COLO668 (cell line): ENCODE data around the gene MTMR6.

Experiments
- DNase-seq: peaks from one replicate; lab custom pipeline; 2025; ENCODE audit not compliant: unreplicated experiment; lab: John Stamatoyannopoulos, UW

MTMR6 gene

DNA sequence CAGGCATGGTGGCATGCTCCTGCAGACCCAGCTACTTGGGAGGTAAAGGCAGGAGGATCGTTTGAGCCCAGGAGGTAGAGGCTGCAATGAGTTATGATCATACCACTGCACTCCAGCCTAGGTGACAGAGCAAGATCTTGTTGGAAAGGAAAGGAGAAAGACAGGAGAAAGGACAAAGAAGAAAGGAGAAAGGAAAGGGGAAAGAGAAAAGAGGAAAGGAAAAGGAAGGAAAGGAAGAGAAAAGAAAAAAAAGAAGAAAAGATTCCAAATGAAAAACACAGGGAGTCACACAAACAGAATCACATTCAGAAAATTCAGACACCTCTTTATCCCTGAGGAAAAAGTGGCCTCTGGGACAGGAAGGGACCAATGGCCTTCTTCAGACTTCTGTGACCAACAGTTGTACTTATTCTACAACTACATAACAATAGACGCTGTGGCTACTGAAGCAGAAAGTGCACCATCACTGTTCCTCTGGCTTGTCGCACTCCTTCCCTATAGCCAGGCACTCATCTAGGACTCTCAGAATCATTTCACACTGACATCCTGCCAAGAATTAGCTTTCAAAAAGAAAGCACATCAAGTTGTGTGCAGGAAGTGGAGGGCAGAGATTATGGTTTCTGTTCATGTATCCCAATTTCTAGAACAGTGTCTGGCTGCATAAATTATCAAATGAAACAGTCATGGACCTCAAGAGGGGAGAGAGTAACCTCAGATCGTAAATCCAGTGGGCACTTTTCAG, 5.9 kb downstream of the MTMR6 start:
- no peak for DNase-seq

DNA sequence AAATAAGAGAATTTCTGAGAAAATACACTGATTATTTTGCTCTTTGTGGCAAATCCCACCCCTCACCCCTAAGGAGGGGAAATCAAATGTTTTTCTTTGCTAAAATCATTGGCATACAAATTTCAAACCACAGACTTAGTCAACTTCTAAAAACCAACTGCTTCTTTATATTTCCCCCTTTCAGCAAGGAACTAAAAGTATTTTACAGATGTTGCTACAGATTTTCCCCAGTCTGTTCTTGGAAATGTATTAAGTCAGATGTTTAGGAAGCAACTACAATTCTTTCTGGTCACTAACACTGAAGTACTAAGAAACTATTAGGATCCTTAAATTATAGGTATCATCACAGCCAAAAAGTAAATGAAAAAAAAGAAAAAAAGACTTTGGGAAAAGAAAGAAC, 6.9 kb downstream of the MTMR6 start:
- no peak for DNase-seq

DNA sequence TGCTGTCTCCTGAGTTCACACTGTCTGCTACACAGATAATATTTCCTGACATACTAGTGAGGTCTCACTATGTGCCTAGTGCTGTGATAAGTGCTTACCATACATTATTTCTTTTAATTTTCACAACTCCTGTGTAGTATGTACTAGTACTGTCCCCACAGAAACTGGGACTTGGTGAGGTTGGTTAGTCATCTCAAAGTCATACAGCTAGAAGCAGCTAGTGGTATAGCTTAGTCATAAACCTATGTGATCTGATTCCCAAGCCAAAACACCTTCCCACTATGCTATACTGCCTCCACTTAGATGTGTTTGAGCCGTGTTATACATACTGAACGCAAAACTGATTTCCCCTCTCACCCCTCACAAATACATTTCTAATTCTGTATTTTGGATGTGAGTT, 10.5 kb downstream of the MTMR6 start:
- no peak for DNase-seq

DNA sequence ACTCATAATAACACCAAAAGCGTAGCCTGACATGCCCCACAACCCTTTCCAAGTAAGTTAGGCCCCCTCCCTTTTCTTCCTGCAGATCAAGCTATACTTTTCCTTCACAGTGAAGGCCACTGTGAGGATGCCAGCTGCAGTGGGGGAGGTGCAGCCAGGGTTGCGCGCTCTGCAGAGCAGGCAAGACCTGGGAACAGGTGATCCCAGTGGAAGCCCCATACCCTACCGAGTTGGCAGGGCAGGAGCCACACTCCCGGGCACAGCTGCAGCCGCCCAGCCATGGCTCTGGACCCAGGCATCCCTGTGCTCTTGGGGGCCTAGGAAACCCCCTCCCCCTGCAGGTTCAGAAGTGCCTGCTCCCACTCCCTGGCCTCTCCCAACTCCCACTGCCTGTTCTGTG, 18.7 kb downstream of the MTMR6 start:
- DNase-seq, result no peak

DNA sequence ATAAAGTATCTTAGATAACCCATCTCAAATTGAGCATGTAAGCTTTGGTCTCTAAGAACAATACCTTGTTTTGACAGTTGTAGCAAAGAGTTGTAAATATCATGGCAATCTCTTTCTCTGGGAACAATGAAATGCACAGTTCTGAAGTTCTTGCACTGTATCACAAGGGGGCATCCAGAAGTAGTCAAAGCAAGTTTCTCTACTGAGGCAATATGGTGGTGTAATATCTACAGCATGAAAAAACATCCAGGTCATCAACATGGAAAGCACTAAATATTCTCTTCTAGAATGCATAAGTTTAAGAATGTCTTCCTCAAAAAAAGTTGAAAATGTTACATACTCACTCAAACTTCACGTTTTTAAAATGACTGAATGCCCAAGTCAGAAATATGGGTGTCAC, 19.6 kb downstream of the MTMR6 start:
- DNase-seq, result no peak

DNA sequence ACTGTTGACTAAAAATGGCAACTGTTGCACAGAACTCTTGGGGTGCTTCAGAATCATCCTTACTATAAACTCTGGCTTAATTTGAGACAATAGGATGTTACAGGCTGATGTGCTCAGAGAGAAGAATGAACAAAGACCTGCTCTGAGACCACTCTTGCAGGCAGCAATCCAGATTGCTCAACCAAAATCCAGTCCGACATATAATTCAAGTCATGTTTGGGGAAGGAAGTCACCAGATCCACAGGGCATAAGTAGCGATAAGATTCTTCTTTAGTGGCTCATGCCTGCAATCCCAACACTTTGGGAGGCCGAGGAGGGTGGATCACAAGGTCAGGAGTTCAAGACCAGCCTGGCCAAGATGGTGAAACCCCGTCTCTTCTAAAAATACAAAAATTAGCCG, 20.6 kb downstream of the MTMR6 start:
- no peak for DNase-seq

- no peak for DNase-seq
Observed at GRCh38 chr13:25262261-25262660, 25.0 kb downstream of the MTMR6 start.

DNA sequence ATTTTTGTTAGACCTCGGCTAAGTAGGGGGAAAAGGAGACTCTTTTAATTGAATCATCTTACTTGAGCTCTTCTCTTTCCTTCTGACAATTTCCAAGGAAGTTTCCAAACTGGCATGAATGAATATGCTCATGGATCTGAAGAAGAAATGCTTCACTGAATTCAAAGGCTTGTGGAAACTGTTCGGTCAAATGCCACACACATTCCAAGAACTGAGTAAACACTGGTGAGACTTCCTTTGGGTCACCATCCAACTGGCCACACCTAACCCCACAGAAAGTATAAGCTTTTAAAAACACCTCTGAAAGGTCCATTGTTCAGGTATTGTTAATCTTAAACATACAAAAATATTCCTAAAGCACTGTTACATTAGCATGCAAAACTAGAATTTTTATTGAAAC, 33.6 kb downstream of the MTMR6 start:
- no peak for DNase-seq

GRCh38 chr13:25252752-25253151, 34.5 kb downstream of the MTMR6 start:
- no peak for DNase-seq

- DNase-seq, result no peak
Observed at GRCh38 chr13:25252225-25252624, 35.1 kb downstream of the MTMR6 start.

- DNase-seq, result no peak
Observed at GRCh38 chr13:25249001-25249543, 38.2 kb downstream of the MTMR6 start.

GRCh38 chr13:25248071-25248470, 39.2 kb downstream of the MTMR6 start:
- no peak for DNase-seq

DNA sequence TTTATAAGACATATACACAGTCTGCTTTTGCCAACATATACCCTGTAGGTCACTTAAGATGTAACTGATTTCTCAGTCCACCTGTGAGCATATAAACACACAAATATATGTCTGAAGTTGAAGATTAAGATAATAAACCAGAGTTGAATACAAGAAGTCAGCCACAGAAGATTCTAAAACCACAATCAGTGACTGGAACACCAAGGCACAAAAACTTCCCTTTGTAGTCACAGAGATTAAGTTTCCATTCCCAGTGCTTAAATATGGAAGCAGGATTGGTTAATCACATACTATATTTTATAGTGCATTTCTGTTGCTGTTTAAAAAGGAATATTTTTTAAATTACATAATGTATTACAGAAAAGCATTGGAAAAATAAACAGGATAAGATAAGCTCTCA, 39.9 kb downstream of the MTMR6 start:
- no peak for DNase-seq

DNA sequence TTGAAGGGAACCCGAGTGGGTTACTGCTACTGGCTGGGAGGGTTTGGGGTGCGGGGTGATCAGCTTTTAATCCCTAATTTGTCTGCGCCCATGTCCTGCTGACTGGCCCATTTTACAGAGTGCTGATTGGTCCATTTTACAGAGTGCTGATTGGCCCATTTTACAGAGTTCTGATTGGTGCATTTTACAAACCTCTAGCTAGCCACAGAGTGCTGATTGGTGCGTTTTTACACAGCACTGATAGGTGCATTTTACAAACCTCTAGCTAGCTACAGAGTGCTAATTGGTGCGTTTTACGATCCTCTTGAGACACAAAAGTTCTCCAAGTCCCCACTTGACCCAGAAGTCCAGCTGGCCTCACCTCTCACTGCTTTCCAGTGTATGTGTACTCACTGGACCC, 43.2 kb downstream of the MTMR6 start:
- DNase-seq, result no peak

GRCh38 chr13:25242956-25243355, 44.3 kb downstream of the MTMR6 start:
- DNase-seq, result no peak

GRCh38 chr13:25241007-25241406, 46.3 kb downstream of the MTMR6 start:
- DNase-seq, result no peak

GRCh38 chr13:25237083-25237482, 50.2 kb downstream of the MTMR6 start:
- DNase-seq, result no peak

DNA sequence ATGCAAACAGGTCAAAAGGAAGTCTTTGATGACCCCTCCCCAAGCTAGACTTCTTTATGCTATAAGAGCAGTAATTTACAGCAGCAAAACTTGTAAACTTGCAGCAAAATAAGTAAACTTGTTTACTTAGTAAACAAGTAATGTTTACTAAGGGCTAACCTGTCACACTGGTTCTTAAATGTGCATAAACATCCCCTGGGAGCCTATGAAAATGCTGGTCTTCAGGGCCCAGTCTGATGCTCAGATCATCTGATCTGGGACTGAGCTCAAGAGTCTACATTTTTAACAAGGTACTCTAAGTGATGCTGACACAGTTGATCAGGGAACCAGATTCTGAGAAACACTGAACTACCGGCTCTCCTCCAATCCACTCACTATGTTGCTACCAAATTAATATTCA, 53.4 kb downstream of the MTMR6 start:
- no peak for DNase-seq

DNA sequence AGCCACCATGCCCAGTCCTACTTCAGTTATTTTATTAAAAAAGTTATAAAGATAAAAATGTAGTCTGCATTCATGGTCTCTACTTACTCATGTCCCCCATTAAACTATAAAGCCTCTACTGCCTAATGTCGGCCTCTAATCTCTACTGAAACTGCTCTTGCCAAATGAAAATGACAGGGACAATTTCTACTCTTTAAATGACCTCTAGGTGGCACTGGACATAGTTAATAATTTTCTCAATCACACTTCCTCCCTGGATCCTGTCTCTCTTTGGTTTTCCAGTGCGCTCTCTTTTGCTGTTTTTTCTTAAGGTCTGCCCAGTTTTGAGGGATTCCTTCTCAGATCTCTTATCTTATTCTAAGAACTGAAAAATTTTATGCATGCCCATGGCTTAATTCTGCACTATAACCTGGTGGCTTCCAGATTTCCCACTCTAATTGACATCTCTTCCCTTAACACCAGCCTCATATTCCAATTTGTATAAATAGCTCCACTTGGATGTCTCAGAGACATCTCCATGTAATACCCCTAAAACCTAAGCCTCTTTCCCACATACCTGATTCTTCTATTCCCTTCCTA, 54.3 kb downstream of the MTMR6 start:
- DNase-seq, result no peak

DNA sequence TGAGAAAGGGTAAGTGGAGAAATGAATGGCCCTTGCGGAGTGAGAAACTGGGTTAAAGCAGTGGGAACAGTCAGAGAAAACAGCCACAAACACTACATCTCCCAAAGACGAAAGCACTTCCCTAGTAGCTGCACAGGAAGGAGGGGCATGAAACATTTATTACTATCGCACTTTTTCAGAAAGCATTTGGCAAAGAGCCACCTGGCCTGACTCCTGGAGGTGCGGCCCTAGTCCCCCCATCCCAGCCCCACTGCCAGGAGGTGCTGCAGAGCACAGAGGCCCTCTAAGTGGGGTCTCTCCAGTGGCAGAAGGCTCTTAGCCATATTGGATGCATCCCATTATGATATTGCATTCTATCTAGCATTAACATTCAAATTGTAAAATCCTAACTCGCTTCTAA, 55.8 kb downstream of the MTMR6 start:
- DNase-seq, result no peak

- DNase-seq, result no peak
Observed at GRCh38 chr13:25227690-25228089, 59.6 kb downstream of the MTMR6 start.

DNA sequence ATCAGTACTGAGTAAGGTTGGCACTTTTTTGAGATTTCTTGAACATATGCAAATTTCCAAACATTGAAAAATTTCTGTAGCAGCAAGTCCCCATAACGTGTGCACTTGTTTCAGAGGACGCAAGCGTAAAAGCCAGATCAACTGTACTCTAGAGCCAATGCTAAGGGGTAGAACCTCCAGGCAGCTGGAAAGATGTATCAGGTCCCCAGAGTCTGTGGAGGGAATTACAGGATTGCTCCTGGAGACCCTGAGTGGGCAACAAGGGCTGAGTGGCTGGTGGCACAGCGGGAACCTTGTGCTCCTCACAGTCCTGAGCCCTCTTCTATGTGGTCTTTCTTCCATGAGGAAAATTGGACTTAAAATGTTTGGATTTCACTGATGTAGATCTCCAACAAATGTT, 61.3 kb downstream of the MTMR6 start:
- DNase-seq, result no peak

DNA sequence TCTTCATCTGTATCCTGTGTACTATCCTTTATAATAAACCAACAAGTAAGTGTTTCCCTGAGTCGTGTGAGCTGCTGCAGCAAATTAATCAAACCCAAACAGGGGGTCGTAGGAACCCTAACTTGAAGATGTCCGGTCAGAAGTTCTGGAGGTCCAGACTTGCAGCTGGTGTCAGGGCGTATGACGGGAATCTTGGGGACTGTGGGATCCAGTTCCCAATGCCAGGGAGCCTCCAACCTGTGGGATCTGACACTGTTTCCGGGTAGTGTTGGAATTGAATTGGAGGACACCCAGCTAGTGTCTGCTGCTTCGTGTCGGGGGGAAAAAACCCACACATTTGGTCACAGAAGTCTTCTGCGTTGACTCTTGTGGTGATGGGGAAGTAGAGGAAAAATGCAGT, 63.1 kb downstream of the MTMR6 start:
- no peak for DNase-seq
